Measurements from ENCODE around the gene RNF207. TPM values are rescaled to one million over a fixed set of nuclear protein-coding genes. Genes with fewer than 3 reads are reported as not detected.

The RNF207 gene
- total RNA-seq, 3 donors from 2014 or later = 35.4 to 63.9 (median 35.9) TPM

GRCh38 chr1:6162773-6163172 lies 43.1 kb upstream of the RNF207 start:
- peaks cover under 1% of the 10 kb centered on the region for H3K4me1 ChIP-seq (ENCODE audit: low read depth)
- intact Hi-C loops (cut with DNase I, micrococcal nuclease) = no loop called here
- H3K9me3 ChIP-seq = no peaks in the 10 kb centered on the region
- ATAC-seq (peak; percentile 5), DNase-seq (no peak)
- no peaks in the 10 kb centered on the region for H3K36me3 ChIP-seq (ENCODE audit: low read depth)
- H3K4me3 ChIP-seq = no peak overlapping the region
- no peak for TF ChIP-seq CTCF (IDR thresholded peaks at IDR 0.05)

GRCh38 chr1:6163191-6163972 lies 42.5 kb upstream of the RNF207 start:
- H3K36me3 ChIP-seq (ENCODE audit: low read depth) = no peaks in the 10 kb centered on the region
- no peaks in the 10 kb centered on the region for H3K9me3 ChIP-seq
- ATAC-seq (no peak), DNase-seq (no peak)
- no peak overlapping the region for H3K4me3 ChIP-seq
- no peaks in the 10 kb centered on the region for H3K4me1 ChIP-seq (ENCODE audit: low read depth)
- intact Hi-C loops (cut with DNase I, micrococcal nuclease) = no loop called here
- no peak for TF ChIP-seq CTCF (IDR thresholded peaks at IDR 0.05)

- H3K4me3 ChIP-seq = no peak overlapping the region
- TF ChIP-seq CTCF (IDR thresholded peaks at IDR 0.05) = no peak
- H3K36me3 ChIP-seq (ENCODE audit: low read depth) = no peaks in the 10 kb centered on the region
- H3K4me1 ChIP-seq (ENCODE audit: low read depth) = no peaks in the 10 kb centered on the region
- ATAC-seq = no peak
- no peak for DNase-seq
- intact Hi-C loops (cut with DNase I, micrococcal nuclease) = no loop called here
- H3K9me3 ChIP-seq = no peaks in the 10 kb centered on the region
Measured at GRCh38 chr1:6163973-6164617, 41.8 kb upstream of the RNF207 start.

- intact Hi-C loops (cut with DNase I, micrococcal nuclease) = no loop called here
- Histone ChIP-seq H3K9me3 (no peaks in the 10 kb centered on the region), H3K36me3 (ENCODE audit: low read depth) (no peaks in the 10 kb centered on the region), H3K4me1 (ENCODE audit: low read depth) (no peaks in the 10 kb centered on the region), H3K4me3 (no peak overlapping the region)
- no peak for DNase-seq
- no peak for TF ChIP-seq CTCF (IDR thresholded peaks at IDR 0.05)
- no peak for ATAC-seq
Measured at GRCh38 chr1:6165027-6165426, 40.9 kb upstream of the RNF207 start.

GRCh38 chr1:6165441-6165985 lies 40.4 kb upstream of the RNF207 start:
- DNase-seq (no peak), ATAC-seq (no peak)
- H3K4me1 ChIP-seq (ENCODE audit: low read depth) = no peaks in the 10 kb centered on the region
- H3K9me3 ChIP-seq = no peaks in the 10 kb centered on the region
- no peaks in the 10 kb centered on the region for H3K36me3 ChIP-seq (ENCODE audit: low read depth)
- H3K4me3 ChIP-seq = no peak overlapping the region
- TF ChIP-seq CTCF (IDR thresholded peaks at IDR 0.05) = no peak
- intact Hi-C loops (cut with DNase I, micrococcal nuclease) = no loop called here

All from mucosa of descending colon (tissue), 3 donors.